Inflammatory macrophage treated with lipopolysaccharide for 4 hours (primary cell): Measurements from ENCODE around the gene LAIR2.
"Not testable (repeated sequence)": the region's sequence is repeated elsewhere in the genome, so short reads cannot be mapped to it uniquely, and the experiment has no call there.

Experiments used
- DNase-seq: peaks from one replicate; pipeline ENCODE4 v3.0.0-alpha.2; 2020

The LAIR2 gene

GRCh38 chr19:54464630-54465425 is 37.8 kb upstream of the LAIR2 start:
- DNase-seq, result peak; percentile 91

GRCh38 chr19:54465426-54466109 is 37.1 kb upstream of the LAIR2 start:
- DNase-seq, result no peak

- DNase-seq, result not testable (repeated sequence)
Observed at GRCh38 chr19:54466110-54466480, 36.5 kb upstream of the LAIR2 start.

GRCh38 chr19:54469496-54469934 is 33.1 kb upstream of the LAIR2 start:
- no peak for DNase-seq

- DNase-seq, result no peak
Observed at GRCh38 chr19:54470276-54470887, 32.2 kb upstream of the LAIR2 start.

GRCh38 chr19:54470991-54471782 is 31.4 kb upstream of the LAIR2 start:
- DNase-seq, result peak; percentile 47

GRCh38 chr19:54473071-54473891 is 29.4 kb upstream of the LAIR2 start, which contains the start of gene CDC42EP5:
Gene CDC42EP5, minus strand, starts transcription at chr19:54473296. Its CDS starts 7,749 bp downstream, at chr19:54465547.
- DNase-seq, result peak; percentile 79

- no peak for DNase-seq
Observed at GRCh38 chr19:54473892-54474372, 28.7 kb upstream of the LAIR2 start.

- DNase-seq, result no peak
Observed at GRCh38 chr19:54475706-54476105, 26.9 kb upstream of the LAIR2 start.

- peak; percentile 38 for DNase-seq
Observed at GRCh38 chr19:54477650-54478049, 25.0 kb upstream of the LAIR2 start.

- peak; percentile 57 for DNase-seq
Observed at GRCh38 chr19:54478677-54479266, 23.9 kb upstream of the LAIR2 start.

- peak; percentile 82 for DNase-seq
Observed at GRCh38 chr19:54480051-54480450, 22.6 kb upstream of the LAIR2 start.

- DNase-seq, result peak; percentile 50
Observed at GRCh38 chr19:54481326-54481930, 21.2 kb upstream of the LAIR2 start.

- peak; percentile 72 for DNase-seq
Observed at GRCh38 chr19:54482889-54483288, 19.7 kb upstream of the LAIR2 start.

GRCh38 chr19:54484451-54484850 is 18.2 kb upstream of the LAIR2 start:
- no peak for DNase-seq

- no peak for DNase-seq
Observed at GRCh38 chr19:54485851-54486250, 16.8 kb upstream of the LAIR2 start.

- no peak for DNase-seq
Observed at GRCh38 chr19:54489341-54489740, 13.3 kb upstream of the LAIR2 start.

GRCh38 chr19:54489766-54490165 is 12.9 kb upstream of the LAIR2 start:
- no peak for DNase-seq

GRCh38 chr19:54492568-54492967 is 10.1 kb upstream of the LAIR2 start:
- no peak for DNase-seq

- not testable (repeated sequence) for DNase-seq
Observed at GRCh38 chr19:54493056-54493455, 9.6 kb upstream of the LAIR2 start.
